GM23338 (cell line): ENCODE data around the gene OR5D16.

Experiments
- CREB1 ChIP-seq: fragments of 250-450 bp; sonication (Bioruptor Pico); IDR thresholded peaks from 2 replicates; pipeline ENCODE4 v1.5.0; 2020; ENCODE audit warnings: low read depth, mild to moderate bottlenecking, moderate library complexity
- CTCF ChIP-seq, 2 experiments: fragments of 200-600 bp in 1 of 2; sonication (generic) in 1 of 2; conservative IDR thresholded peaks; 2 replicates each; pipeline versions ENCODE4 v1.5.1 to v1.6.1; 2016 to 2017; ENCODE audit warnings: antibody characterized with exemption in 2 of 2, low read depth in 2 of 2, mild to moderate bottlenecking in 2 of 2, moderate library complexity in 1 of 2
- EZH2 ChIP-seq: fragments of 200-600 bp; sonication (generic); IDR thresholded peaks from one replicate; pipeline ENCODE4 v1.8.0; 2017; ENCODE audit warnings: antibody characterized with exemption, mild to moderate bottlenecking, low read depth; ENCODE audit not compliant: unreplicated experiment
- EZH2phosphoT487 ChIP-seq: fragments of 200-600 bp; sonication (generic); IDR thresholded peaks from one replicate; pipeline ENCODE4 v1.8.1; 2018; ENCODE audit warnings: antibody characterized with exemption; ENCODE audit not compliant: unreplicated experiment
- JUNB ChIP-seq: IDR thresholded peaks from one replicate; pipeline ENCODE4 v1.6.1; 2016; ENCODE audit warnings: antibody characterized with exemption; ENCODE audit not compliant: unreplicated experiment
- POLR2AphosphoS5 ChIP-seq: IDR thresholded peaks from 2 replicates; pipeline ENCODE4 v1.6.1; 2016; ENCODE audit warnings: antibody characterized with exemption, low read depth
- REST ChIP-seq: IDR thresholded peaks from one replicate; pipeline ENCODE4 v1.6.1; 2018; ENCODE audit warnings: antibody characterized with exemption; ENCODE audit not compliant: unreplicated experiment
- ZNF331 ChIP-seq: fragments of 250-450 bp; sonication (Bioruptor Pico); IDR thresholded peaks from 2 replicates; pipeline ENCODE4 v1.5.0; 2020; ENCODE audit warnings: low read depth, mild to moderate bottlenecking, moderate library complexity

- TF ChIP-seq EZH2phosphoT487: no peak
- no peak for TF ChIP-seq CTCF (conservative IDR thresholded peaks at IDR 0.05; ENCODE audit: low read depth in 2 of 2)
- TF ChIP-seq POLR2AphosphoS5: no peak
- no peak for TF ChIP-seq EZH2
- no peak for TF ChIP-seq CREB1 (CRISPR knock-in tag)
- no peak for TF ChIP-seq REST
- TF ChIP-seq JUNB: no peak
- TF ChIP-seq ZNF331: no peak
Measured at GRCh38 chr11:55847453-55847852, 8.9 kb downstream of the OR5D16 start.
